ENCODE measurements around the gene CACNA1C.

The CACNA1C gene

DNA sequence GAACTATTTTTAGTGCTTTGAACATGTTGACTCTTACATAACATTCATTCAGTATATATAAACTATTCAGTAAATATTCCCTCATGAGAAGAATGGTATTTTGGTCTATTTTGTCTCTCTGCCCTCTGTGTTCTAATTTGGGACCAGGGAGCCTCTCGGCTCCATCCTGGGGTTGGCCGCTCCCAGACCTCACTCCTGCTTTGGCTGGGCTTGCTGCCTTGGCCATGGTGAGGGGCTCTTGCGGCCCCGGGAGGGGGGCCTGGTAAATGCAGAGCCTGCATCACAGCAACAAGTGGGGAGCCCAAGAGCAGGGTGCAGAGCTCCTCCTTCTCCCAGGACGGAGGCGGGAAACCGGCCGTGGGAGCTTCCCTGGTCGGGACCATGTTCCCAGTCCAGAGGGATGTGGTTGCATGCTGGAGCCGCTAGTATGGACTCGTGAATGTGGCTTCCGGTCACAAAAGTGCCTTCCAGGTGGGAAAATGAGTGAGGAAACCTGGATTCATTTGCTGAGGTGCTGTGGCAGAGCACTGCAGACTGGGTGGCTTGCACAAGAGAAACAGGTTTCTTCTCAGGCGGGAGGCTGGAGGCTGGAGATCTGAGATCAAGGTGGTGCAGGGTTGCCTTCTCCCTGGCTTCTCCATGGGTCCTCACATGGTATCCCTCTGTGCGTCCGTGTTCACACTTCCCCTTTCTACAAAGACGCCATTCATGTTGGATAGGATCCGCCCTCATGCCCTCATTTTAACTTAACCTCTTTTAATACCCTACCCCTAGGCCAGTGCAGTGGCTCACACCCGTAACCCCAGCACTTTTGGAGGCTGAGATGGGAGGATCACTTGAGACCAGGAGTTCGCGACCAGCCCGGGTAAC, 250.2 kb downstream of the CACNA1C start:
- DNase-seq (ENCODE audit: low read depth, low spot score), result no peak
- no peak overlapping the region for H3K27ac ChIP-seq

DNA sequence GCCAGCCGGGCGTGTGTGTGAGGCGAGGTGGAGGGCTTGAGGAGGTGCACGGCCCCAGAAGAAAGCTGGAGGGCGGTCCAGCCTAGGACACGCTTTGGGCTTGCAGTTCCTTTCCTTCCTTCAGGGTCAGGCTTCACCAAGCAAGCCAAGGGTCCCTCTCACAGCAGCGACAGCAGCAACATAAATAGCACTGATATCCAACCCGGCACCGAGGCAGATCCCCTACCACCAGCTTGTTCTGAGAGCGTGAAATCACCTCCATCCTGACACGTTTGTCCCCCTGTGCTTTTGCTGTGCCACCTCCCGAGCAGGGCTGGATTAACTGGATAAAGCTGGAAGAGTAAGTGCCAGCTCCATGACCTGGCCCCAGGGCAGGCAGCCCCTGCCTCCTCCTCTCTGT, 251.4 kb downstream of the CACNA1C start:
- H3K27ac ChIP-seq, result no peak overlapping the region
- no peak for DNase-seq (ENCODE audit: low read depth, low spot score)

DNA sequence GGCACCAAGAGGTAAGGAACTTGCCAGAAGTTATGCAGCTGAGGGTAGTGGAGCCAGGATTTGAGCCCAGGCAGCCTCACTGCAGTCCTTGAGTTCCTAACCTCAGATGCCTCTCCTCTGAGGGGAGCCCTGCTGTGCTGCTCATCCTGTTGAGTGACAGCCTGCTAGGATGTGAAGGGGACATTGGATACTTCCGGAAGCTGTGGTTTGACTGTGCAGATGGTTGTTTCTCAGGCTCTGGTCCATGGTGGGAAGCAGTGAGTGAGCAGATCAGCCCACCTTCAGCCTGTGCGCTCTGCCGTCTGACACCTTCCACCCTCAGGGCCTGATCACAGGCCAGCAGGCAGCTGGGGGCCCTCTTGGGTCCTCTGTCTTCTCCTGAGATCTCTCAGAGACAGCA, 253.2 kb downstream of the CACNA1C start:
- no peak overlapping the region for H3K27ac ChIP-seq
- no peak for DNase-seq (ENCODE audit: low read depth, low spot score)

DNA sequence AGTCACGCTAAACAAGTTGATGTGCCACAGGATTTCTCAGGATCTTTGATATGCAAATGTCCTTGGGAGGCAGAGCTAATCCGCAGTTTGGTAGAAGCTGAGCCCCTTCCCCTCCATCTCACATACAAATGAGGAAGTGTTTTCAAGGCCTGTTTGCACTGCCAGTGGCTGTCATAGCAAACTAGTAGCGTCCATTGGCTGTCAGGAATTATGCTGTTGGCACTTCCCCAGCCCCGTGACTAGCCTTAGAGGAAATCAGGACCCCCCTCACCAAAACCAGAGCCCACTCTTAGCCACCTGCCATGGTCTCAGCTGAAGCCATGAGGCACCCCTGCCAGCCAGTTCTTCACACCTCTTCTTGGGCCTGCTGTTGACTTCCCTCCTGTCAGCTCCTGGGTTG, 253.9 kb downstream of the CACNA1C start:
- no peak for DNase-seq (ENCODE audit: low read depth, low spot score)
- H3K27ac ChIP-seq, result no peak overlapping the region

DNA sequence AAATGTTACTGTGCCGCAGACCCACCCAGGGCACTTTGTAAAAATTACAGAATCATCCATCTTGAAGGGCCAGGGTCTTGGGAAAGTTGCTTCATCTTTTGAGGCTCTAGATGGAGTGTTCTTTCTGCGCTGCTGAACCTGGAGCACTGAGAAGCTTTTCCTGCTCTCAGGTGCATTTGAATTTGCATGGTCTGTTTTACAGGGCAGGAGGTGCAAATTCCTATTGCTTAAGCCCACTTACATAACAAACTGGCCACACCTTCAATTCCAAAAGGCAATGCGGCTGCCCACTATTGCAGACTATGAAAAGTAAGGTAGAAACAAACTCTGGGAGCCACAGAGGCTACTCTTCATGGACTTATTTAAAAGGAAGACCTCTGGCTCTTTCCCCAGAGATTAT, 254.8 kb downstream of the CACNA1C start:
- no peak overlapping the region for H3K27ac ChIP-seq
- DNase-seq (ENCODE audit: low read depth, low spot score), result no peak

DNA sequence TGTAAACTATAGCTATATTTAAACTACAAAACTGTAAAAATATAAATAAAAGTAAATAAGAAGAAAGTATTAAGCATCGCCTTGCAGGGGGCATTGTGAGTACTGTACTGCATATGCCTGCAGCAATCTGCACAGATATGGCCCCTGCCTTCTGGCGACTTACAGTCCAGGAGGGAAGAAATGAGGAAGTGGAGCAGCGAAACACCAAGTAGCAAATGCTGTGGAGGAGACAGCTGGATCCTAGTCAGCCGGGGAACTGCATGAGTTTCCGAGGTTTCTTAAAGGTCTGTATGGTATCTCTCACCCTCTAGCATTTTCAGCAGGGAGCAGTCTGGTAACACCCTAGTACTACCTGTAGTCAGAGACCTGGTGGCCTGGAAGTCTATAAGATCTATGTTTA, 256.9 kb downstream of the CACNA1C start:
- H3K27ac ChIP-seq, result no peak overlapping the region
- no peak for DNase-seq (ENCODE audit: low read depth, low spot score)

DNA sequence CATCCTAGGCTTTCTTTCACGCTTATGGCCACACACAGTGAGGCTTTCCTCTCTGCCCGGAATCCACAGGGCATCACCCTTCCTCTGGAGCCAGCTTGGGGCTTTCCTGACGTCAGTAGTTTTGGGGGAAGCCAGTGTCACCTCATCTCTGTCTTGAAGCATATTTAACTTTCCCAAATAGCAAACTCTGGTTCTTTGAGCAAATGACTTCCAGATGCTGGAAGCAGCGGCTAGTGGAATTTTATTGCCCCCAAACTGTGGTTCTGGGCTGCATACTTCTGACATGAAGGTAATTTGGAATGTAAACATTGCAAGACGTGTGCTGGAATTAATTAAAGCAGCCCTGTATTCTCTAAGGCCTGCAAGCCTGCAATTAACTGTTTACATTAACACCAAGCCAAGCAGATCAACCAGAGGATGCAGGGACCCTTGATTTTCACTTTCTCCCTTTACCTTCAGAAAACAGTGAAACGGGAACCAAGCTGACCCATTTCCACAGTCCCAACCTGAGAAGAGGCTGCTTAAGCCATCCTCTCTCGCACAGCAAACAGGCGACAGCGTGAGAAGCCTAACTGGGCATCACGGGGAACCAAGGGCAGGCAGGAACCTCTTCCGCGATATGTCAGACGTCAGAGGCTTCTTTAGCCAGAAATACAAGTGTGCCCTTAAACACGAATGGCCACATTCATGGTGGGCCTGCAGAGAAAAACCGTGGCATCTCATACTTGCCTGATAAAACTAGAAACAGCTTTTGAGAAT, 258.4 kb downstream of the CACNA1C start:
- H3K27ac ChIP-seq, result no peak overlapping the region
- DNase-seq (ENCODE audit: low read depth, low spot score), result no peak

DNA sequence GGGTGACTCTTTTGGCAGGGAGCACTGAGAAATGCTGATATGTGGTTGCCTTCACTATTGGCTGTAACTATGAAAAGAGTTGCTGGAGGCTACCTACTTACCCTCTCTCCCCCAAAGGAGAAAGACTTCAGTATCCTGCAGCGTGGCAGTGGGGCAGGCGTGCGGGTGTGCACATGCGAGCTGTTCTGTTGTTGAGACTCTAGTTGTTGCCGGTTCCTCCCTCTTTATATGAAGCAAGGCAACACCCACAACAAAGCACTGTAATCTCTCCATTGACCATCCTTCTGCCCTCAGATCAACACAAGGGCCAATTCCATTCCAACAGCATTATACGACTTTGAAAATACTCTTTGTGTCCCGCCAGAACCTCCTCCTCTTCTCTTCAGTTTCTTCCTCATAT, 259.4 kb downstream of the CACNA1C start:
- H3K27ac ChIP-seq, result no peak overlapping the region
- no peak for DNase-seq (ENCODE audit: low read depth, low spot score)

DNA sequence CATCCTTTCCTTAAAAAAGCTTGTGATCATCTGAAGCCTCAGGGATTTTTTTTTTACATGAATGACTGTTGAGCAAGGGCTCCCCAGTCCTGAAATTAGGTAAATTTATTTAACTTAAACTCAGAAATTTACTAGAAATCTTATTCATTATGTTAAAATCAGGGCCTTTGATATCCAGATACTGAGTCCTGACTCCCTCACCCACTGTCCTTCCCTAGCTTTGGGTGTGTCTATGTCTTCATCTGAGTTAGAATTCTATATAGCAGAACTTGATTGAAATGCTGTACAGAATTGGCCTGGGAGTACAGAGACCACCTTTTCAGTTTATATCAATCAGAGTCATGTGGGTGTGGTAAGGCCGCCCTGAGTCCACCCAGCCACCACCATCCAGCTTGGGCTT, 260.0 kb downstream of the CACNA1C start:
- no peak for DNase-seq (ENCODE audit: low read depth, low spot score)
- H3K27ac ChIP-seq, result no peak overlapping the region

DNA sequence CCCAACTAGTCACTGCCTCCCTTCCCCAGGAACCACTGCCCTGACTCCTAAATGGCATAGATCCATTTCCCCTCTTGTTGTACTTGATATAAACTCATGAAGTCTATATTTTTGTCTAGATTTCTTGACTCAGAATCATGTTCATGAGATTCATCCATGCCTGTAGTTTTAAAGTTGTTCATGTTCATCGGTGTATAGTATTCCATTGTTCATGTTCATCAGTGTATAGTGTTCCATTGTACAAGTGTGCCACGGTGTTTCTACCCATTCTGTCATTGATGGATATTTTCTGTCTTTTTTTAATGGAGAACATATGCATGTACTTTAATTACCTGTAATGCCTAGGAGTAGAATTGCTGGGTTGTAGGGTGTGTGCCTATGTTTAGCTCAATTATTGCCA, 261.7 kb downstream of the CACNA1C start:
- no peak overlapping the region for H3K27ac ChIP-seq
- DNase-seq (ENCODE audit: low read depth, low spot score), result no peak

DNA sequence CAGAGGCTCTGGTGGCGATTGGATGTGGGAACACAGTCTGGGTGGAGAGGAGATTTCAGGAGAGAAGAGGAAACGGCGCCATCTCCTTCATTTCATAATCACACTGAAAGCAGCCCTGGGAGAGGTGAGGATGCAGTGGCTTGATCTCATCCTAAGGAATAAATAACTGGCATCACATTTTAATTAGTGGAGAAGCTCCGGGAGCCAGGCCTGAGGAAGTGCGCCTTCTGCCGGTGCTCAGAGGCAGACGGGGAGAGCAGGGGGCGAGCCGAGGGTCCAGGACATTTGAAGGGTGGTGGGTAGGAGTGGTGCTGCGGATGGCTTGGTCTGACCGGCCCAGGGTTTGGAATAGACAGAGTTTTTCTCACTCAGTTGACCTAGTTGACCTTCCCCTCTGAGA, 265.0 kb downstream of the CACNA1C start:
- no peak for DNase-seq (ENCODE audit: low read depth, low spot score)
- no peak overlapping the region for H3K27ac ChIP-seq

DNA sequence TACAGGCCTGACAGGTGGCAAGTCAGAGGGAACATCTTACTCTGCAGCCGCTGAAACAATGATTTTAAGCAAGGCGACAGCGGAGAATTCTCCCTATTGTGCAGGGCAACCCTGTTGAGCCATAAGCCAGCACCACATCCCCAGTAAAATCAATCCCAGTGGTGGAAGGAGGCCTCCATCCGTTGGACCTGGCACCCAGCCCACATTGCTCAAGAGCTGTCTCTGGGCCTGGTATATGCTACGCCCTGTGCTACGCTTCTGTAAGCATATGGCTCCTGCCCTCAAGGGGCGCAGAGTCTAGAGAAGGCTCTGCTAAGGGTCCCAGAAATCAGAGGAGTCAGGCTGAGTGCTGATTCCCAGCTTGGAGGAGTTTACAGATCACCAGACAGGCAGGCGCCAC, 265.5 kb downstream of the CACNA1C start:
- DNase-seq (ENCODE audit: low read depth, low spot score), result no peak
- H3K27ac ChIP-seq, result no peak overlapping the region

DNA sequence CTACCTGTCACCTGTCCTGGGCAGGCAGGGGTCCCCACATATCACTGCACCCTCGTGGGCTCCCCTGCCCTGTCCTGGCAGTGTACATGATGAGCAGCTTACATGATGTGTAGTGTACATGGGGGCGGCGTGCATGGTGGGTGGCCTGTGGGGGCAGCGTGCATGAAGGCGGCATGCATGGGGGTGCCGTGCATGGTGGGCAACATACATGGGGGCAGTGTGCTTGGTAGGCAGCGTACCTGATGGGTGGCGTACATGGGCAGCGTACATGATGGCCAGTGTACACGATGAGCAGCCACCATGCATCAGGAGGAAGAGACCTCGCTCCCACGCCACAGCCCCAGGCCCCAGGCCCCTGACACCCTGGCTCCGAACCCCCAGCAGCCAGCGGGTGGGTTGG, 266.3 kb downstream of the CACNA1C start:
- no peak for DNase-seq (ENCODE audit: low read depth, low spot score)
- no peak overlapping the region for H3K27ac ChIP-seq

DNA sequence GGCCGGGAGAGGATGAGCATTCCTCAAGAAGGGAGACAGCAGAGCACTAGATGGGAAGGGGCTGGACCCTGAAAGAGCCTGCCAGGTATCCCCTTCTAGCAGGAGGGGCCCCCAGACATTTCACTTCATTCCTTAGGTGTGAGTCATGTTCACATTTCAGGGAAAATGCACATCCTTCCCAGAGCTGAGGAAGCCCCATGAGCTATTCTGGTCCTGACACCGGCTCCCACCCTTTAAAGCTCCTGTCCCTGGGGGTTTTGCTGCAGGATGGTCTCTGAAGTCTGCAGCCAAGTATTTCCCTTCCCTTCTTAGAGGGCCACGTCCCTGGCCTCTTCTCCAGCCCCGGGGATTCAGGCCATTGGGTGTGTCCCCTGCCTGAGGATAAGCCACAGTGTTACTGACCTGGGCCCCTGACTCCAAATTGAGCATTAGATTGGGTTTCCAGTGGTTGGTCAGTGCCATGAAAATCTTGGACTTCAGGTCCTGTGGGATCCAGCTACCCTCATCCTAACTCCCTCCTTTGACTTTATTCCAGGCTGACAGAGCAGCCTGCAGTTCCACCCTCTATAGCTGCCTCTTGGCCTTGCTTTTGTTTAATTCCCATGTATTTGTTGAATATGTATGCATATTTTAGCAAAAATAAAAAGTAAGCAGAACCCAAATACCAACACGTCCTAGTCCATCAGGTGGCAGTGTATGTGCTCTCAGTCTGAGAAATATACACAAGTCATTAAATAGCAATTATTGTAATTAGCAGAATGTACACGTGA, 267.1 kb downstream of the CACNA1C start:
- no peak for DNase-seq (ENCODE audit: low read depth, low spot score)
- H3K27ac ChIP-seq, result no peak overlapping the region

DNA sequence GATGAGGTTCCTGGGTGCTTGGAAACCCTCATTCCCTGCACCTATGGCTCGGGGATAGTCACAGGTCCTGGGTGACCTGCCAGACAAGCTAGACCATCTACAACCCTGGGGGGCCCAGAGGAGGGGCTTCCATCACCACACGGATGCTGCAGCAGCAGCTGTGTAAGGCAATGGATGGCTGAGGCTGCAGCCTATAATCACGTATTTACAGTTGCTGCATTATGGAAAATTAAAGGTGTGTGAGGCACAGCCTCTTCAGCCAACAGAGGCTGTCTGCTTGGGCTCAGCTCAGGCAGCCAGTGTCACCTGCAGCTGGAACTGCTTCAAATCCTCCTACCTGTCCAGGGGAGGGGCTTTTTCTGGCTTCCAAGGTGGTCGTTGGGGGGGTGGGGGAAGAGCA, 268.1 kb downstream of the CACNA1C start:
- no peak overlapping the region for H3K27ac ChIP-seq
- DNase-seq (ENCODE audit: low read depth, low spot score), result no peak

DNA sequence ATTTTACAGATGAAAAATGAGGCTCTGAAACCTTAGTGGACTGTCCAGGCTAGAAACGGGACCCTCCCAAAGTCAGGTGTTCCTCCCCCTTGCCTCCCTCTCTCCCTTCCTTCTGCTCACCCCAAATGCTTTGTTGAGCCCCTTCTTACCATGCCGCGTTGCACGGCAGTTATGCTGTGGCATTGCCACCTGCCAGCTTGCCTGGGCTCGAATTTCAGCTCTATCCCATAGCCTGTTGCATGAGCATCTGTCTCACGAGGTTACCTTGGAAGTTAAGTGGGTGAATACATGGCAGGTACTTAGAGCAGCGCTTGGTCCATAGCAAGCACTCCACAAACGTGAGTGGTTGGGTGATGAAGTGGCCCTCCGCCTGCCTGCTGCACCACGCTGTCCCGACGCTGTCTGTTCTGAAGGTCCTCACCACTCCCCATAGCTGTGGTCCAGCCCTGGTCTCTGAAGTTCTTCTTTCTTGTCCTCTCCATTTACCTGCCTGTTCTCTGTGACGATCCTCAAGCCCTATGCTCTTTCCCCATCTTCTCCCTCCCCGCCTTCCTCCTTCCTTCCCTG, 269.9 kb downstream of the CACNA1C start:
- H3K27ac ChIP-seq, result no peak overlapping the region
- DNase-seq (ENCODE audit: low read depth, low spot score), result no peak

DNA sequence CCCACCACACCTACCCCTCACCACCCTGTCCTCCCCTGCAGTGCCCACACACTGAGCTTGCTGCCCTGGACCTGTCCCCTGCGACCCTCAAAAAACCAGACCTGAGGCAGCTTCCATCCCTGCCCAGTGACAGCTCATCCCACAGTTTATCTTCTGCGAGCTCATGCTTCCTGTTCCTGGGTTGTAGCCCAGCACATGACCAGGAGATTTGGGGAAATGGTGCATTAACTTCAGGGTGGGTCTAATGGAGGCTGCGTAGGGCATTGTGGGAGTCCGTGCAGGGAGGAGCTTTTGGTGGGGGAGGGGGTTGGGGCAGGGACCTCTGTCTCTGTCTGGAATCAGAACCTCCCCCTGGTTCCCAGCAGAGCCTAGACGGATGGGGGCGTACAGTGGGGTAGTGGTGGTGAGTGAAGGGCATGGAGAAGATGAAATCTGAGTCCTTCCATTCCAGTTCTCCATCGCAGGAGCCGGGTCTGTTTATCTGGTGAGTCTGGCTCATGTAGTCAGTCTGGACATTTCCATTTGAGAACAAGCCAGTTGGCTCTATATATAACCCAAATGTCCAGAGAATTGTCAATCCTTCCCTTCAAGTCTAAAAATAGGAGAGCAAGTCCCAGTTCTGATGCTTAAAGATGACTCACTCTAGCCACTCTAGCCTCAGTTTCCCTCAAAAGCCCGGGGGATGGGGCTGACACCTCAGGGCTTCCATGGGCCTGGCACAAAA, 270.9 kb downstream of the CACNA1C start:
- no peak overlapping the region for H3K27ac ChIP-seq
- no peak for DNase-seq (ENCODE audit: low read depth, low spot score)

DNA sequence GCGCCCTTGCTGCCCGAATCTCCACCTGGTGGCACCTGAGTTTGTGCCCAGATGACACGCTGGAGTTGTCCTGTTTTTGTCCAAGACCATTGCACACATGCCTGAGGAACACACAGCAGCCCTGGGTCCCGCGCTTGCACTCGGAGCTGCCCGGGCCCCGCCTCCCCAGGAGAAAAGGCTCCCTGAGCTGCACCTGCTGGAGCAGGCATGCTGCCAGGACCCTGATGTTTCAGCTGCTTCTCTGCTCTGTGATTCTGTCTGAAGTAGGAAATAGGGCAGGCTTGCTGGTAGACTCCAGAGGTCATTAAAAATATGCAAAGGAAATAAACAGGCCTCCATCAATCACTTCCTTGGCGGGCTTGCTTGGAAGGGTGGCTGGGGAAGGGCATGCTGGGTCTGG, 271.6 kb downstream of the CACNA1C start:
- DNase-seq (ENCODE audit: low read depth, low spot score), result no peak

DNA sequence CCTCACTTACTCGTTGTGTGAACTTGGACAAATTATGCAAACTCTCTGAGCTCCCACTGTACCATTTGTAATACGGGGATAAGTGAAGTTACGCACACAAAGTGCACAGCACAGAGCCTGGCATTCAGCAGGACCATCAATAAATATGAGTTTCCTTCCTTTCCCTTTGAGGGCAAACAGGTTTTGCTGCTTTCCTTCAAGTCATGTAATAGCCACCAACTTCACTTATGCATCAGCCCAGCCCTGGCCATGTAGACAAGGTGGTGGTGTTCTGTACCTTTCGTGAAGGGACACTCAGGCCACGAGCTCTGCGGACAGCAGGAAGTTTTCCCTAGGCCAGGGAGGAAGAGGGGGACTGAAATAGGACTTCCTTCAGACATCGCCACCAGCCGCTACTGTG, 272.7 kb downstream of the CACNA1C start:
- no peak for DNase-seq (ENCODE audit: low read depth, low spot score)
- H3K27ac ChIP-seq, result no peak overlapping the region

More for the DNA sequence above, 271.6 kb downstream of the CACNA1C start:
- H3K27ac ChIP-seq, result no peak overlapping the region

DNA sequence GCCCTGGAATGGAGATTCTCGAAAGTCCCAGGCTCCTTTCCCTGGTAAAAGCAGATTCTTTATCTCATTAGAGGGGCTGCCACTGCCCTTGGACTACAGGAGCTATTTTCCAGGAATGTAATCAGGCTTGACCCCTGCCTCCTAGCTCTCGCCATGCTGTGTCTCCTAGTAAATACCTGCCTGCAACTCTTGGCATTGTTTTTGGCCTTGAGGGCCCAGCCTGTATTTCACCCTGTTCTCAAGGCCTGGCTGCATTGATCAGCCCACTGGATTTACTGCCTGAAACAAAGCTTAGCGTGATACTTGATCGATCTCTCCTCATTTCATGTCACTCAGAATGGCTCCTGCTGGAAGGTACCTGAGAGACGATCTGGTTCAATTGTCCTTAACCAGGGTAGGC, 273.7 kb downstream of the CACNA1C start:
- no peak for DNase-seq (ENCODE audit: low read depth, low spot score)
- no peak overlapping the region for H3K27ac ChIP-seq
